Mesendoderm (in vitro differentiated cells): Measurements from ENCODE around the gene PTMA.

Experiments used
- DNase-seq: peaks from one replicate; pipeline ENCODE4 v3.0.0; 2013
- H2AK5ac ChIP-seq: 2 replicates; pipeline ENCODE4 v1.6.1; 2013; ENCODE audit warnings: low read length, inconsistent platforms
- H2BK120ac ChIP-seq: 2 replicates; pipeline ENCODE4 v1.6.1; 2013; ENCODE audit warnings: low read depth, mild to moderate bottlenecking, low read length, moderate library complexity, mixed read lengths
- H2BK15ac ChIP-seq: replicated peaks from 2 replicates; pipeline ENCODE4 v1.6.1; 2013; ENCODE audit warnings: low read depth, mild to moderate bottlenecking, moderate library complexity
- H2BK5ac ChIP-seq: 2 replicates; pipeline ENCODE4 v1.6.1; 2013; ENCODE audit warnings: low read length, inconsistent platforms
- H3K18ac ChIP-seq: 2 replicates; pipeline ENCODE4 v1.6.1; 2013; ENCODE audit warnings: mild to moderate bottlenecking, low read length, mixed read lengths
- H3K23ac ChIP-seq: one replicate; pipeline ENCODE4 v1.6.1; 2013; ENCODE audit warnings: low read length
- H3K27ac ChIP-seq: 2 replicates; pipeline ENCODE4 v1.5.1; 2013; ENCODE audit warnings: low read depth, mild to moderate bottlenecking, inconsistent platforms, low read length, moderate library complexity
- H3K27me3 ChIP-seq: 2 replicates; pipeline ENCODE4 v1.6.1; 2013; ENCODE audit warnings: low read length, control low read depth, mild to moderate bottlenecking, inconsistent platforms; ENCODE audit not compliant: insufficient read depth, poor library complexity
- H3K36me3 ChIP-seq: 2 replicates; pipeline ENCODE4 v1.6.1; 2013; ENCODE audit warnings: low read length, inconsistent platforms; ENCODE audit not compliant: control insufficient read depth, insufficient read depth
- H3K4ac ChIP-seq: one replicate; pipeline ENCODE4 v1.6.1; 2013; ENCODE audit warnings: low read depth, mild to moderate bottlenecking, low read length, moderate library complexity
- H3K4me1 ChIP-seq: 2 replicates; pipeline ENCODE4 v1.6.1; 2013; ENCODE audit warnings: low read depth, low read length, inconsistent platforms; ENCODE audit not compliant: control insufficient read depth
- H3K4me2 ChIP-seq: 2 replicates; pipeline ENCODE4 v1.6.1; 2013; ENCODE audit warnings: low read length
- H3K4me3 ChIP-seq: 2 replicates; pipeline ENCODE4 v1.5.1; 2013; ENCODE audit warnings: mild to moderate bottlenecking, low read length
- H3K56ac ChIP-seq: one replicate; pipeline ENCODE4 v1.6.1; 2013; ENCODE audit warnings: low read length
- H3K79me1 ChIP-seq: 2 replicates; pipeline ENCODE4 v1.6.1; 2013; ENCODE audit warnings: low read length, inconsistent platforms
- H3K79me2 ChIP-seq: 2 replicates; pipeline ENCODE4 v1.6.1; 2013; ENCODE audit warnings: mild to moderate bottlenecking, low read length; ENCODE audit not compliant: control insufficient read depth, insufficient read depth
- H3K9ac ChIP-seq: 2 replicates; pipeline ENCODE4 v1.6.1; 2013; ENCODE audit warnings: low read length, inconsistent platforms
- H4K5ac ChIP-seq: one replicate; pipeline ENCODE4 v1.6.1; 2013; ENCODE audit warnings: low read length
- H4K8ac ChIP-seq: one replicate; pipeline ENCODE4 v1.6.1; 2013; ENCODE audit warnings: low read depth, mild to moderate bottlenecking, control low read depth, low read length, moderate library complexity
- WGBS: extraction: QIAGEN DNeasy Blood & Tissue Kit; methylation state at CpG from one replicate; pipeline ENCODE4 v1.1.7; 2013; ENCODE audit warnings: low lambda C conversion rate, missing lambda C conversion rate; ENCODE audit not compliant: insufficient coverage; ENCODE audit errors: extremely low coverage; 5-methylcytosine and 5-hydroxymethylcytosine counted together

Gene PTMA

GRCh38 chr2:231688719-231689118, 19.6 kb upstream of the PTMA start:
- Histone ChIP-seq H3K4me2 (no peak overlapping the region), H2BK120ac (no peak overlapping the region), H3K79me1 (no peaks in the 10 kb centered on the region), H3K4me1 (peaks cover 6% of the 10 kb centered on the region), H3K18ac (no peak overlapping the region), H3K9ac (no peak overlapping the region), H3K27me3 (no peaks in the 10 kb centered on the region), H2BK5ac (no peak overlapping the region), H3K4me3 (no peak overlapping the region), H4K8ac (no peak overlapping the region), H4K5ac (no peak overlapping the region), H2AK5ac (no peak overlapping the region), H3K4ac (no peak overlapping the region), H3K23ac (no peak overlapping the region), H3K36me3 (no peaks in the 10 kb centered on the region), H2BK15ac (no peak overlapping the region), H3K27ac (no peak overlapping the region), H3K56ac (no peak overlapping the region), H3K79me2 (no peaks in the 10 kb centered on the region)
- no peak for DNase-seq
- WGBS, result no CpG with 5 or more reads among the region's 17 CpGs

GRCh38 chr2:231689124-231689893, 19.0 kb upstream of the PTMA start:
- Histone ChIP-seq H2BK120ac (no peak overlapping the region), H3K9ac (no peak overlapping the region), H4K5ac (no peak overlapping the region), H3K79me1 (no peaks in the 10 kb centered on the region), H4K8ac (no peak overlapping the region), H3K4me1 (peaks cover 6% of the 10 kb centered on the region), H3K4ac (no peak overlapping the region), H3K36me3 (no peaks in the 10 kb centered on the region), H3K4me3 (no peak overlapping the region), H3K27ac (no peak overlapping the region), H3K4me2 (no peak overlapping the region), H3K27me3 (no peaks in the 10 kb centered on the region), H3K18ac (no peak overlapping the region), H3K23ac (no peak overlapping the region), H2BK15ac (no peak overlapping the region), H2AK5ac (no peak overlapping the region), H3K56ac (no peak overlapping the region), H3K79me2 (no peaks in the 10 kb centered on the region), H2BK5ac (no peak overlapping the region)
- no CpG with 5 or more reads among the region's 15 CpGs for WGBS
- DNase-seq, result no peak

GRCh38 chr2:231691251-231691772, 17.0 kb upstream of the PTMA start:
- WGBS, result no CpG with 5 or more reads among the region's 9 CpGs
- no peak for DNase-seq
- Histone ChIP-seq H2BK15ac (no peak overlapping the region), H3K27me3 (no peaks in the 10 kb centered on the region), H3K4me2 (no peak overlapping the region), H4K5ac (no peak overlapping the region), H3K4ac (no peak overlapping the region), H3K9ac (no peak overlapping the region), H2AK5ac (no peak overlapping the region), H3K18ac (no peak overlapping the region), H2BK5ac (no peak overlapping the region), H2BK120ac (no peak overlapping the region), H3K79me1 (no peaks in the 10 kb centered on the region), H3K23ac (no peak overlapping the region), H3K36me3 (no peaks in the 10 kb centered on the region), H3K27ac (no peak overlapping the region), H3K4me3 (no peak overlapping the region), H3K4me1 (peaks cover 3% of the 10 kb centered on the region), H3K56ac (no peak overlapping the region), H3K79me2 (no peaks in the 10 kb centered on the region), H4K8ac (no peak overlapping the region)

GRCh38 chr2:231692847-231693246, 15.5 kb upstream of the PTMA start:
- no peaks in the 10 kb centered on the region for H3K79me1 ChIP-seq
- H3K4me3 ChIP-seq, result no peak overlapping the region
- no peaks in the 10 kb centered on the region for H3K4me1 ChIP-seq
- H3K4me2 ChIP-seq, result no peak overlapping the region
- no peak overlapping the region for H3K23ac ChIP-seq
- H3K36me3 ChIP-seq, result no peaks in the 10 kb centered on the region
- H3K9ac ChIP-seq, result no peak overlapping the region
- H3K27me3 ChIP-seq, result no peaks in the 10 kb centered on the region
- no peak overlapping the region for H4K8ac ChIP-seq
- no peak overlapping the region for H3K56ac ChIP-seq
- H2BK120ac ChIP-seq, result no peak overlapping the region
- H3K27ac ChIP-seq, result no peak overlapping the region
- no peaks in the 10 kb centered on the region for H3K79me2 ChIP-seq
- no peak overlapping the region for H3K18ac ChIP-seq
- no peak overlapping the region for H2AK5ac ChIP-seq
- WGBS, result no CpG with 5 or more reads among the region's 13 CpGs
- no peak for DNase-seq
- no peak overlapping the region for H2BK15ac ChIP-seq
- H2BK5ac ChIP-seq, result no peak overlapping the region
- no peak overlapping the region for H3K4ac ChIP-seq
- no peak overlapping the region for H4K5ac ChIP-seq

- Histone ChIP-seq H2BK120ac (no peak overlapping the region), H3K4me3 (no peak overlapping the region), H3K36me3 (no peaks in the 10 kb centered on the region), H3K4me2 (no peak overlapping the region), H3K18ac (no peak overlapping the region), H3K4me1 (no peaks in the 10 kb centered on the region), H3K79me1 (no peaks in the 10 kb centered on the region), H3K27ac (no peak overlapping the region), H2AK5ac (no peak overlapping the region), H3K9ac (no peak overlapping the region), H2BK15ac (no peak overlapping the region), H4K5ac (no peak overlapping the region), H3K56ac (no peak overlapping the region), H3K79me2 (no peaks in the 10 kb centered on the region), H3K23ac (no peak overlapping the region), H3K4ac (no peak overlapping the region), H2BK5ac (no peak overlapping the region), H3K27me3 (no peaks in the 10 kb centered on the region), H4K8ac (no peak overlapping the region)
- WGBS, result no CpG with 5 or more reads among the region's 7 CpGs
- DNase-seq, result no peak
Measured at GRCh38 chr2:231693956-231694355, 14.4 kb upstream of the PTMA start.

GRCh38 chr2:231696004-231696367, 12.3 kb upstream of the PTMA start:
- Histone ChIP-seq H4K5ac (no peak overlapping the region), H3K36me3 (no peaks in the 10 kb centered on the region), H3K18ac (no peak overlapping the region), H3K9ac (no peak overlapping the region), H2BK15ac (no peak overlapping the region), H4K8ac (no peak overlapping the region), H3K23ac (no peak overlapping the region), H3K4me1 (no peaks in the 10 kb centered on the region), H2AK5ac (no peak overlapping the region), H3K4me3 (no peak overlapping the region), H3K79me2 (no peaks in the 10 kb centered on the region), H2BK5ac (no peak overlapping the region), H3K27me3 (no peaks in the 10 kb centered on the region), H3K56ac (no peak overlapping the region), H3K4me2 (no peak overlapping the region), H3K79me1 (no peaks in the 10 kb centered on the region), H2BK120ac (no peak overlapping the region), H3K27ac (no peak overlapping the region), H3K4ac (no peak overlapping the region)
- no CpG with 5 or more reads among the region's 2 CpGs for WGBS
- DNase-seq, result no peak
